ENCODE data around the gene SLC5A1. TPM values are rescaled to one million over a fixed set of nuclear protein-coding genes. Genes with fewer than 3 reads are reported as not detected.
"Not testable (repeated sequence)": the region's sequence is repeated elsewhere in the genome, so short reads cannot be mapped to it uniquely, and the experiment has no call there.

Gene SLC5A1
- total RNA-seq, 1 donor from 2014 or later: 13.7 TPM

GRCh38 chr22:32148372-32148771 is 105.3 kb downstream of the SLC5A1 start:
- not testable (repeated sequence) for DNase-seq

DNA sequence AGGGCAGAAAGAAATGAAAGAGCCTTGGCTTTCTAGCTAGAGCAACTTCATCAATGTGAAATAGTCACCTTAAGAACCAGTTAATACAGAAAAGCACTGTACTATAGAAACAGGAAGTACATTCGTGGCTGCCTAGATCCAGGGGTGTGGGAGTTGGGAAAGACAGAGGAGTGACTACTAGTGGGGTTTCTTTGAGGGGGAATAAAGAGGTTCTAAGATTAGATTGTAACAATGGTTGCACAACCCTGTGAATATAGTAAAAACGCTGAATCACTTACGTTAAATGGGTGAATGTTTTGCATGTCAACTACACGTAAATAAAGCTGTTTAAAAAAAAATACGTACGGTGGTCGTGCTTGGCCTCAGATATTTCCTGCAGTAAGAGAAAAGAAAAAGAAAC is 107.6 kb downstream of the SLC5A1 start:
- not testable (repeated sequence) for DNase-seq

DNA sequence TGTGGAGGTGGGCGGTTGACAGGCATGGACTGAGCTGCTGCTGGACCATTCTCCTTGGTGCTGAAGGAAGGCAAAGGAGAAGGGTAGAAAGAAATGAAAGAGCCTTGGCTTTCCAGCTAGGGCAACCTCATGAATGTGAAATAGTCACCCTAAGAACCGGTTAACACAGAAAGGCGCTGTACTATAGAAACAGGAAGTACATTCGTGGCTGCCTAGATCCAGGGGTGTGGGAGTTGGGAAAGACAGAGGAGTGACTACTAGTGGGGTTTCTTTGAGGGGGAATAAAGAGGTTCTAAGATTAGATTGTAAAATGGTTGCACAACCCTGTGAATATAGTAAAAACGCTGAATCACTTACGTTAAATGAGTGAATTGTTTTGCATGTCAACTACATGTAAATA is 108.6 kb downstream of the SLC5A1 start:
- not testable (repeated sequence) for DNase-seq

GRCh38 chr22:32154727-32155126 is 111.7 kb downstream of the SLC5A1 start:
- not testable (repeated sequence) for DNase-seq

- not testable (repeated sequence) for DNase-seq
Observed at GRCh38 chr22:32157632-32158031, 114.6 kb downstream of the SLC5A1 start.

DNA sequence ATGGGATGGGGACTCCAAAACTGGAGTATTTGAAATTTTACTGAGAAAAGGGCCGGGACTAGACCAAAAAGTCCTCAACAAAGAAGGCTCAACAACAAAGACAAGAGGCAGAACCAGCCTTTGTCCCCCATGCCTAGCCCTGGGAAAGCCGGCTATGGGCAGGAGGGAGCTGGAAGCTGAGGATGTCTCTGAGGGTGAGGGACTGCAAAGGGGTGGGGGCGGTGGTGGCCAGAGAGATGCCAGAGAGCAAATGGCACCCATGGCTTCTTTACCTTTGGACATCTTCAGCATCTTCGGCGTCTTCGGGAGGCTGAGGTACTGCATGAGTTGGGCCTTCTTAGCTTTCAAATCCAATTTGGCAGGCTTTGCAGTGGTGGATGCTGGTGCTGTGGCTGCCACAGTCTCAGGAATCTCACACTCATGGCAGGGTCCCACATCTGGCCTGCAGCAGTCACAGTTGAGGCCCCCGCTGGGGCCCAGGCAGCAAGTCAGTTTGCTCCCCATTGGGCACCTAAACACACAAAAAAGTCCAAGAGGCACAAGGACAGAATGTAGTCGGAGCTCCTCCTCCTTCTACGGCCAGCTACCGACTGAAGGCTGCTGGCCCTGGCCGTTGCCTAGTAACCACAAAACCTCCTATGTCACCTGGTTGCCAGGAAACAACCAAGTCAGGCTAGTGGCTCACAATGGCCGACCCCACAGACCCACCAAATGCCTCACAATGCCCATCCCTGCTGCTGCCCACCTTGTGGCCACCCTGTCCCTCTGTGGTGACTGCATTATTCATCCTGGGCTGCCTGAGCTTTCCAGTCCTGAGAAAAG is 115.9 kb downstream of the SLC5A1 start, which contains the start of gene C22orf42:
Gene C22orf42 (minus strand): TSS at position 592 of the 822 bp plus-strand sequence. CDS start 88 bp downstream, at position 504.
- DNase-seq: no peak

GRCh38 chr22:32160411-32160810 is 117.3 kb downstream of the SLC5A1 start:
- not testable (repeated sequence) for DNase-seq

Small RNA genes within 50 kb of the gene (small RNA-seq; reads per million reads assigned to genes)
- gene AP1B1P2 (ENCODE audit: low replicate concordance): not detected

Other genes starting within 250 kb of the SLC5A1 start
- gene YWHAH, start 98.7 kb upstream of the SLC5A1 start, total RNA-seq: 39.1 TPM
- gene C22orf42, start 116.0 kb downstream of the SLC5A1 start, total RNA-seq: not detected
- gene RFPL2, start 161.8 kb downstream of the SLC5A1 start, total RNA-seq: not detected
- gene SLC5A4, start 212.1 kb downstream of the SLC5A1 start, total RNA-seq: 0.79 TPM

Data from skin of body (tissue), 3 donors.